ENCODE results near the gene PNMA6F.
A peak's percentile ranks its signal among the peaks of the same experiment; 100 is the strongest.
"Not testable (repeated sequence)": the region's sequence is repeated elsewhere in the genome, so short reads cannot be mapped to it uniquely, and the experiment has no call there.

Gene PNMA6F

GRCh38 chrX:153334654-153335295, 13.2 kb upstream of the PNMA6F start:
- DNase-seq, result no peak

GRCh38 chrX:153333821-153334653, 12.5 kb upstream of the PNMA6F start, which contains the start of gene ZNF275:
ZNF275 (plus strand) TSS chrX:153334153; CDS start chrX:153336680, 2,527 bp downstream.
- peak; percentile 78 for DNase-seq

GRCh38 chrX:153333266-153333665, 11.7 kb upstream of the PNMA6F start:
- DNase-seq, result no peak

GRCh38 chrX:153327561-153327960, 6.0 kb upstream of the PNMA6F start:
- DNase-seq, result no peak

- no peak for DNase-seq
Measured at GRCh38 chrX:153320555-153321184, 897 bp downstream of the PNMA6F start.

GRCh38 chrX:153320047-153320443, 1.5 kb downstream of the PNMA6F start:
- DNase-seq, result not testable (repeated sequence)

- no peak for DNase-seq
Measured at GRCh38 chrX:153319295-153320046, 2.1 kb downstream of the PNMA6F start.

GRCh38 chrX:153318811-153319210, 2.8 kb downstream of the PNMA6F start:
- DNase-seq, result no peak

GRCh38 chrX:153317996-153318722, 3.4 kb downstream of the PNMA6F start:
- no peak for DNase-seq

GRCh38 chrX:153317306-153317705, 4.3 kb downstream of the PNMA6F start:
- DNase-seq, result no peak

GRCh38 chrX:153312842-153313241, 8.7 kb downstream of the PNMA6F start:
- no peak for DNase-seq

- no peak for DNase-seq
Measured at GRCh38 chrX:153312041-153312440, 9.5 kb downstream of the PNMA6F start.

GRCh38 chrX:153310901-153311300, 10.7 kb downstream of the PNMA6F start:
- no peak for DNase-seq

GRCh38 chrX:153307276-153308178, 14.0 kb downstream of the PNMA6F start:
- DNase-seq, result no peak

- no peak for DNase-seq
Measured at GRCh38 chrX:153306527-153307115, 14.9 kb downstream of the PNMA6F start.

- DNase-seq, result no peak
Measured at GRCh38 chrX:153305972-153306371, 15.6 kb downstream of the PNMA6F start.

- DNase-seq, result no peak
Measured at GRCh38 chrX:153304988-153305736, 16.4 kb downstream of the PNMA6F start.

GRCh38 chrX:153303276-153304262, 18.0 kb downstream of the PNMA6F start:
- no peak for DNase-seq

GRCh38 chrX:153302796-153303195, 18.8 kb downstream of the PNMA6F start:
- DNase-seq, result no peak

All from NCI-H1105 treated with DMSO at 0.1 percent for 48 hours (cell line).